ENCODE data around the gene HSPH1. TPM values are rescaled to one million over a fixed set of nuclear protein-coding genes. Genes with fewer than 3 reads are reported as not detected.

The HSPH1 gene
- total RNA-seq, 1 experiment from 2014 or later: 105 TPM

GRCh38 chr13:31145417-31145816 is 16.3 kb downstream of the HSPH1 start:
- intact Hi-C loops (cut with micrococcal nuclease; ENCODE audit: unreplicated experiment): no loop called here
- H3K4me3 ChIP-seq: no peak overlapping the region
- peaks cover 15% of the 10 kb centered on the region for H3F3A ChIP-seq (ENCODE audit: insufficient read depth, low read depth)
- no peaks in the 10 kb centered on the region for H3K9me2 ChIP-seq (ENCODE audit: insufficient read depth)
- no TSS peak for BruUV-seq (replicated peaks)
- peaks cover 12% of the 10 kb centered on the region; the same call in 1 of the 2 replicates for H3K79me2 ChIP-seq (ENCODE audit: low read depth)
- POLR2A ChIA-PET (ENCODE audit: unreplicated experiment): no interaction called here
- no peak overlapping the region for H2AFZ ChIP-seq
- H3K27ac ChIP-seq: no peak overlapping the region
- no peak overlapping the region for H3K4me2 ChIP-seq
- CTCF ChIA-PET: no interaction called here
- H4K20me1 ChIP-seq (ENCODE audit: insufficient read depth): peaks cover 7% of the 10 kb centered on the region; the same call in 1 of the 2 replicates
- no peaks in the 10 kb centered on the region for H3K4me1 ChIP-seq (replicated peaks; ENCODE audit: insufficient read depth)
- TF ChIP-seq CTCF (conservative IDR thresholded peaks at IDR 0.05) (no peak), EZH2 (IDR thresholded peaks at IDR 0.05; ENCODE audit: low read depth) (no peak)
- peaks cover 63% of the 10 kb centered on the region for H3K36me3 ChIP-seq (ENCODE audit: low read depth)
- no peak for DNase-seq
- no peaks in the 10 kb centered on the region for H3K27me3 ChIP-seq (ENCODE audit: insufficient read depth, low read depth)
- H3K9me3 ChIP-seq (ENCODE audit: insufficient read depth, low read depth): no peaks in the 10 kb centered on the region

- 0 out of 2 replicates have a peak, but pooled peaks cover 6% of the 10 kb centered on the region for H3K79me2 ChIP-seq (ENCODE audit: low read depth)
These were observed 23.2 kb downstream of the HSPH1 start for GRCh38 chr13:31138515-31138914.

GRCh38 chr13:31136724-31137123 is 25.0 kb downstream of the HSPH1 start:
- Histone ChIP-seq H3K79me2 (ENCODE audit: low read depth) (no peaks in the 10 kb centered on the region), H3K9me2 (ENCODE audit: insufficient read depth) (no peaks in the 10 kb centered on the region), H3F3A (ENCODE audit: insufficient read depth, low read depth) (peaks cover 44% of the 10 kb centered on the region), H3K9me3 (ENCODE audit: insufficient read depth, low read depth) (no peaks in the 10 kb centered on the region), H2AFZ (no peak overlapping the region), H3K4me2 (no peak overlapping the region), H3K36me3 (ENCODE audit: low read depth) (peaks cover 39% of the 10 kb centered on the region), H3K27me3 (ENCODE audit: insufficient read depth, low read depth) (no peaks in the 10 kb centered on the region), H4K20me1 (ENCODE audit: insufficient read depth) (peaks cover 8% of the 10 kb centered on the region; the same call in 1 of the 2 replicates), H3K27ac (no peak overlapping the region), H3K4me3 (no peak overlapping the region), H3K4me1 (replicated peaks; ENCODE audit: insufficient read depth) (no peaks in the 10 kb centered on the region)
- no TSS peak for BruUV-seq (replicated peaks)
- intact Hi-C loops (cut with micrococcal nuclease; ENCODE audit: unreplicated experiment): loop anchor here (10.0 kb wide), 1 partner anchor 92 kb away; no protein-coding TSS in a partner anchor
- TF ChIP-seq EZH2 (IDR thresholded peaks at IDR 0.05; ENCODE audit: low read depth) (no peak), CTCF (conservative IDR thresholded peaks at IDR 0.05) (no peak)
- no peak for DNase-seq
- POLR2A ChIA-PET (ENCODE audit: unreplicated experiment): no interaction called here
- CTCF ChIA-PET: interaction anchor here (0.7 kb wide), 1 partner anchor 40 kb away, joined by 3 read pairs; no protein-coding TSS in a partner anchor

More at GRCh38 chr13:31138515-31138914, 23.2 kb downstream of the HSPH1 start:
- Histone ChIP-seq H4K20me1 (ENCODE audit: insufficient read depth) (peaks cover 12% of the 10 kb centered on the region; the same call in 1 of the 2 replicates), H3K27me3 (ENCODE audit: insufficient read depth, low read depth) (no peaks in the 10 kb centered on the region), H3F3A (ENCODE audit: insufficient read depth, low read depth) (peaks cover 44% of the 10 kb centered on the region), H2AFZ (no peak overlapping the region), H3K27ac (no peak overlapping the region), H3K9me3 (ENCODE audit: insufficient read depth, low read depth) (no peaks in the 10 kb centered on the region), H3K36me3 (ENCODE audit: low read depth) (peaks cover 44% of the 10 kb centered on the region), H3K4me2 (no peak overlapping the region), H3K4me3 (no peak overlapping the region), H3K9me2 (ENCODE audit: insufficient read depth) (no peaks in the 10 kb centered on the region), H3K4me1 (replicated peaks; ENCODE audit: insufficient read depth) (no peaks in the 10 kb centered on the region)
- intact Hi-C loops (cut with micrococcal nuclease; ENCODE audit: unreplicated experiment): loop anchor here (10.0 kb wide), 1 partner anchor 94 kb away; no protein-coding TSS in a partner anchor
- BruUV-seq (replicated peaks): no TSS peak
- DNase-seq: no peak
- TF ChIP-seq CTCF (conservative IDR thresholded peaks at IDR 0.05) (no peak), EZH2 (IDR thresholded peaks at IDR 0.05; ENCODE audit: low read depth) (no peak)
- CTCF ChIA-PET: no interaction called here
- POLR2A ChIA-PET (ENCODE audit: unreplicated experiment): interaction anchor here (0.6 kb wide), 1 partner anchor 241 kb away, joined by 11 read pairs; no protein-coding TSS in a partner anchor

Measured in PC-9 (cell line).